ENCODE measurements around the gene HECW1. TPM values are rescaled to one million over a fixed set of nuclear protein-coding genes. Genes with fewer than 3 reads are reported as not detected.

HECW1 gene
- total and polyA plus RNA-seq, 2 of the 8 experiments (the other 6 are each of a cell fraction or from before 2014, with no cell fraction given): 2.9 to 12.7 TPM

- no peak overlapping the region for H3K4me3 ChIP-seq (ENCODE audit: extremely low read depth in 1 of 4, insufficient read depth in 2 of 4, low read depth in 3 of 4, low read length in 4 of 4)
- DNase-seq (ENCODE audit: low read depth in 1 of 2, low spot score in 2 of 2): no peak
- WGBS, 2 experiments (ENCODE audit: extremely low coverage in 1 of 2, insufficient coverage in 1 of 2, insufficient read length in 1 of 2, insufficient replicate concordance in 2 of 2, low coverage in 1 of 2, low lambda C conversion rate in 2 of 2, missing lambda C conversion rate in 1 of 2): 86% methylated on average over 15 of the region's 15 CpGs; no CpG with 5 or more reads in 1 of the 2 experiments
- H3K79me1 ChIP-seq (ENCODE audit: low read depth, low read length): no peaks in the 10 kb centered on the region
- peak overlapping the region; percentile 63; the same call in 1 of the 2 replicates for H4K8ac ChIP-seq (ENCODE audit: extremely low read depth, insufficient read depth, low read length)
- ChIA-PET CTCF (ENCODE audit: partially characterized antibody) (interaction anchor here (0.5 to 1.6 kb wide), 5 partner anchors 16 to 1484 kb away, joined by 3 to 4 read pairs (median 3); no protein-coding TSS in a partner anchor), POLR2A (ENCODE audit: partially characterized antibody) (interaction anchor here (0.5 kb wide), 1 partner anchor 353 kb away, joined by 3 read pairs; no protein-coding TSS in a partner anchor)
- H2BK12ac ChIP-seq (ENCODE audit: low read depth, low read length): no peak overlapping the region
- no peaks in the 10 kb centered on the region for H4K20me1 ChIP-seq (replicated peaks in 1 of 2; ENCODE audit: control insufficient read depth in 1 of 2, insufficient read depth in 2 of 2, low read length in 2 of 2)
- no peak overlapping the region for H2BK20ac ChIP-seq (ENCODE audit: low read length)
- H3K9me3 ChIP-seq (ENCODE audit: insufficient read depth in 2 of 2, low read depth in 1 of 2, low read length in 1 of 2): no peaks in the 10 kb centered on the region
- no peak overlapping the region for H3K4ac ChIP-seq (replicated peaks; ENCODE audit: insufficient read length, low read depth, low read length)
- no peaks in the 10 kb centered on the region for H3K23me2 ChIP-seq (ENCODE audit: low read depth, low read length)
- no peak overlapping the region for H3K14ac ChIP-seq (ENCODE audit: insufficient read length)
- H4K5ac ChIP-seq (ENCODE audit: insufficient read length, low read depth, low read length): no peak overlapping the region
- no peak overlapping the region for H2AK5ac ChIP-seq (ENCODE audit: low read depth, low read length)
- no peak overlapping the region for H3K4me2 ChIP-seq (ENCODE audit: insufficient read depth in 1 of 2, low read depth in 2 of 2, low read length in 2 of 2)
- no peak overlapping the region for H2BK120ac ChIP-seq (replicated peaks; ENCODE audit: low read depth, low read length)
- H4K91ac ChIP-seq (replicated peaks; ENCODE audit: insufficient read length, low read length): peak overlapping the region; percentile 57
- FAIRE-seq: no peak
- H2BK5ac ChIP-seq (ENCODE audit: low read depth, low read length): no peak overlapping the region
- H3K27me3 ChIP-seq (replicated peaks in 1 of 4; ENCODE audit: control insufficient read depth in 3 of 4, extremely low read depth in 1 of 4, insufficient read depth in 3 of 4, low read length in 3 of 4): no peaks in the 10 kb centered on the region; a peak in 1 of 7 replicates
- H2AFZ ChIP-seq (ENCODE audit: low read length): no peak overlapping the region
- H3K56ac ChIP-seq (replicated peaks; ENCODE audit: insufficient read length, low read depth, low read length): no peak overlapping the region
- no peak overlapping the region for H3K27ac ChIP-seq (ENCODE audit: low read depth, low read length)
- peaks cover 0 to 8% (median under 1%) of the 10 kb centered on the region in 4 experiments; a peak in 2 of 7 replicates for H3K4me1 ChIP-seq (replicated peaks in 1 of 4; ENCODE audit: control insufficient read depth in 3 of 4, insufficient read depth in 4 of 4, low read length in 3 of 4)
- no peaks in the 10 kb centered on the region for H3K79me2 ChIP-seq (ENCODE audit: control insufficient read depth in 1 of 2, insufficient read depth in 2 of 2, low read length in 2 of 2)
- H3K23ac ChIP-seq (ENCODE audit: insufficient read length): no peak overlapping the region
- H3K18ac ChIP-seq (ENCODE audit: extremely low read depth, low read length): no peak overlapping the region
- H2BK15ac ChIP-seq (ENCODE audit: low read length): peak overlapping the region; percentile 85; the same call in 1 of the 2 replicates
- no peaks in the 10 kb centered on the region for H3K36me3 ChIP-seq (ENCODE audit: control insufficient read depth in 2 of 4, insufficient read depth in 4 of 4, low read length in 3 of 4)
- H3K9ac ChIP-seq (replicated peaks in 1 of 4; ENCODE audit: extremely low read depth in 1 of 4, low read depth in 3 of 4, low read length in 3 of 4): no peak overlapping the region
- TF ChIP-seq TAF7 (optimal IDR thresholded peaks at IDR 0.05; ENCODE audit: borderline replicate concordance, low read depth, low read length) (no peak), BRCA1 (IDR thresholded peaks at IDR 0.05; ENCODE audit: low read depth, low read length) (no peak), TBP (IDR thresholded peaks at IDR 0.05; ENCODE audit: low read depth, low read length) (no peak), RBBP5 (IDR thresholded peaks at IDR 0.05; ENCODE audit: borderline replicate concordance, low read depth, low read length) (no peak), EGR1 (IDR thresholded peaks at IDR 0.05; ENCODE audit: borderline replicate concordance, low read depth, low read length) (no peak), CREB1 (IDR thresholded peaks at IDR 0.05) (no peak), SP2 (IDR thresholded peaks at IDR 0.05; ENCODE audit: low read length) (no peak), CHD2 (IDR thresholded peaks at IDR 0.05; ENCODE audit: low read length) (no peak), EZH2 (IDR thresholded peaks at IDR 0.05; ENCODE audit: low read depth, low read length, severe bottlenecking) (no peak), BACH1 (IDR thresholded peaks at IDR 0.05; ENCODE audit: low read length) (no peak), TEAD4 (IDR thresholded peaks at IDR 0.05; ENCODE audit: low read depth, low read length) (no peak), JUN (IDR thresholded peaks at IDR 0.05; ENCODE audit: low read depth, low read length) (no peak), ATF2 (IDR thresholded peaks at IDR 0.05; ENCODE audit: low read length) (no peak), RXRA (IDR thresholded peaks at IDR 0.05; ENCODE audit: insufficient read depth, low read depth, low read length) (no peak)
Measured at GRCh38 chr7:43536773-43537172, 424.3 kb downstream of the HECW1 start.

Data from H1 (cell line).